CD4-positive, alpha-beta T cell treated with Interleukin-15 for 1 hour (primary cell): ENCODE results near the gene WWOX.

Source experiments
- DNase-seq: peaks from one replicate; pipeline ENCODE4 v3.0.0-alpha.2; 2020

Gene WWOX

DNA sequence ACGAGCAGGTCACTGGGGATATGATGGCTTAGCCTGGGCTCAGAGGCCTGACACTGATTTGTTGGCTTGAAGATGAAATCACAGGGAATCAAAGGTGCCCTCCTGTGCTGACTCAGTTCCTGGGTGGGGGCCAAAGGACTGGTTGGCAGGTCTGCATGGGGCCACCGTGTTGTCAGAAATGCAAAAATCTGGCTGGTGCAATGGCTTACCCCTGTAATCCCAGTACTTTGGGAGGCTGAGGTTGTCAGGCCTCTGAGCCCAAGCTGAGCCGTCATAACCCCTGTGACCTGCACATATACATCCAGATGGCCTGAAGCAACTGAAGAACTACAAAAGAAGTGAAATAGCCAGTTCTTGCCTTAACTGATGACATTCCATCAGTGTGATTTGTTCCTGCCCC is 314.2 kb downstream of the WWOX start:
- DNase-seq = no peak

DNA sequence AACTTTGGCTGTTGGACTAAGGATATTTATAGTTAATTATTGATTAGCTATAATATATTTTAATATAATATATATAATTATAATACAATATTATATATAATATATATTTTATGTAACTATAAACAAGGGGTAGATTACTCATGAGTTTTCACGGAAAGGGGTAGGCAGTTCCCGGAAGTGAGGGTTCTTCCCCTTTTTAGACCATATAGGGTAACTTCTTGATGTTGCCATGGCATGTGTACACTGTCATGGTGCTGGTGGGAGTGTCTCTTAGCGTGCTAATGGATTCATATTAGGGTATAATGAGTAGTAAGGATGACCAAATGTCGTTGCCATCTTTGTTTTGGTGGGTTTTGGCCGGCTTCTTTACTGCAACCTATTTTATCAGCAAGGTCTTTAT is 315.6 kb downstream of the WWOX start:
- no peak for DNase-seq

DNA sequence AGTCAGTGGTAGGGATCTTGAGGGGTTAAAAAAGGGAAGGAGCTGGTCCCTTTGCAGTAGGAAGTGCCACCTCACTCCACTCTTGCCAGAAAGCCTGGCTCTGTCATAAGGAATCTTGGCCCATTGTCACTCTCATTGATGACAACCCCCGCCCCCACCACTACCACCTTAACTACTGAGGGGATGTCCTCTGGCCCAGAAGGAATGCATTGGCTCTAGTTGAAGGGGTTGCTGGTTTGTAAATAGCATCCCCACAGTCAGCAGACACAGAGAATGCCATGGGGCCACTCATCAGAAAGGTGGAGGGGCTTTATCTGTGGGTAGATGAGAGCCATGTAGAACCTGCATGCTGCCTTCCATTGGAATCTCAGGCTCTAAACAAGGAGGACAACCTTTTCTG is 316.2 kb downstream of the WWOX start:
- no peak for DNase-seq

DNA sequence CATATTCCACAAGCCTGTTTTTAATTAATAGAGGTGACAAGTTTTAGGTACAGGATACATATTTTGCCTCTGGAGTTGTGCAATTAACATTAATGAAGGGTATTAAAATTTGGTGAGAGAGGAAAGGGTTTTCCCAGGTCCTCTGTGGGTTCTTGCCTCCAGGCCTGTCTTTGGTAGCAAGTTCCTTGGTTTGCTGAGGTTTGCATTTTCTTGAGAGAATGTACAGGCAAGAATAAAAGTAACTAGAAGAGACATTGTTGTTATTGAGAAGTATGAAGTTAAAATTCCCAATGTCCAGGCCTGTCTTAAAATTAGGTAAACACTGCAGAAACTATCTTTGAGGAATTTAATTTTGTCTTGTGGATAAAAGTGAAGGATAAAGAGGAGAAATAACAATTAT is 316.9 kb downstream of the WWOX start:
- DNase-seq = no peak

DNA sequence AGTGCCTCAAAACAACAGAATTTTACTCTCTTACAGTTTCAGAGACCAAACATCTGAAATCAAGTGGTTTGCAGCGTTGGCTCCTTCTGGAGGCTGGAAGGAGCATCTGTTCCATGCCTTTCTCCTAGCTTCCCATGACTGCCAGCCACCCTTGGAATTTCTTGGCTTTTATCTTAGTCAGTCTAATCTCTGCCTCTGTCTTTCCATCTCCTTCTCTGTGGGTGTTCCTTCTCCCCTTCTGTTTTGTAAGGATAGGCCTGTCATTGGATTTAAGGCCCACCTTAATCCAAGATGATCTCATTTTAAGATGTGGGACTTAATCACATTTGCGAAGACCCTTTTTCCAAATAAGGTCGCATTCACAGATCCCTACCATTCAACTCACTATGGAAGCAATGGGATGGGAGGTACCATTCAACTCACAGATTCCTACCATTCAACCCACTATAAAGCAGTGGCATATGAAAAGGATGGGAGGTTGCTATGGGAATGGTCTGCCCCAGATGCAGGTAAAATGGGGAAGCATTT is 321.8 kb downstream of the WWOX start:
- DNase-seq = no peak

DNA sequence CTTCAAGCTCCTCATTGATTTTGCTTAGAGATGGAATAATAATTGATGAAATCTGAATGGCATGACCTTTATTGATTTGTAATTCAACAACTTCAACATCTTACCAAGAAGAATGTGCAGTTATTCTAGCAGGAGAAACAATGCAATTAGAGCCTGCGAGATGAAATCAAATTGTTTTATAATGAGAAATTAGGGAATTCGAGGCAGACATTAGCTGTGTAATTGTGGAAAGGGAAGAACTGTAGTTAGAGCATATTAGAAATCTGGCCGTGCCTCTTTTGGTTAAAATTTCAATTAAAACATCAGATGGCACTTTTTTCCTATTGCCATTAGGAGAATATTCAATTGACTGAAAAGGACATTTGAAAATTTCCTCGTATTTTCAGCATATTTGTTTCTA is 325.8 kb downstream of the WWOX start:
- DNase-seq = no peak

DNA sequence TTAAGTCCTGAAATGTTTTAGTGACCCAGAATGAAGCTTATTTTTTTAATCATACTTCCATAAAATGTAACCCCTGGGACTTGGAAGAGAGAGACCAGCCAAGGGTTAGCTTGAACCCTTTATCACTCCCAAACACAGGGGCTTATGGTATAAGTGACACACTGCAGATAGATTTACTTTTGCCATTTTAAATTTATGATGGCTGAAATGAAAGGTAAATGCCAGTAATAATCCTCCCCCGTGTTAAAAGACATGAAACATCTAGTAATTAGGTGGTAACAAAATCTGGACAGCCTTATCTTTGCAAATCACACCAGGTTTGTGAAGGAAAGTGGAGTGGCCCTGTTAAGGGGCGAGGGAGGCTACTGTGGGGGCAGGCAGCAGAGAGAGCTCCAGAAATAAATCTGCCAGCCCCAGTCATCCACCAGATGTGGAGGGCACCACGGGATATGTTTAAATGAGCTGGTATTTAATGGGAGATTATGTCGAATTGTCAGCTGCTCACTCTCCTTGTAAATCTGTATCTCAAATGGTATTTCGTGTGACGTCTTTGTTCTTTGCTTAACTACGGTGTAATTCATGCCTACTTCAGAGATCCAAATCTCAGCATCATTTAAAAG is 326.5 kb downstream of the WWOX start:
- no peak for DNase-seq

DNA sequence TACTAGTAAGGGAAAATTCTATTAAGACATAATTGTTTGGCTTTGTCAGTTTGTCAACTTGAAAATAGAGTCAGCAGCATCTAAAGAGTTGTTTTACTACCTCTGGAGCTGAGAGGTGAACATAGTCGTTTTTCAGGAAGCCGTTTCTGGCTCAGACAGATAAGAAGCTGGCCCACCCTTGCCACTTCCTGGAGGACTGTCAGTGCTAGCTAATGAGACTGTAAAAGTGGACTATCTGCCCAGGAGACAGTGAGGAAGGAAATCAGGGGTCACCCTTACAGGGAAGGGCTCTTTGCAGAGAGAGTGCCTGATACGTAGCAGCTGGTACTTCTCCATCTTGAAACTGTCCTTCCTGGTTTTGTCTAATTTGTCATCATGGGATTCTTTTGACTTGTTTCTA is 328.7 kb downstream of the WWOX start:
- DNase-seq = no peak

DNA sequence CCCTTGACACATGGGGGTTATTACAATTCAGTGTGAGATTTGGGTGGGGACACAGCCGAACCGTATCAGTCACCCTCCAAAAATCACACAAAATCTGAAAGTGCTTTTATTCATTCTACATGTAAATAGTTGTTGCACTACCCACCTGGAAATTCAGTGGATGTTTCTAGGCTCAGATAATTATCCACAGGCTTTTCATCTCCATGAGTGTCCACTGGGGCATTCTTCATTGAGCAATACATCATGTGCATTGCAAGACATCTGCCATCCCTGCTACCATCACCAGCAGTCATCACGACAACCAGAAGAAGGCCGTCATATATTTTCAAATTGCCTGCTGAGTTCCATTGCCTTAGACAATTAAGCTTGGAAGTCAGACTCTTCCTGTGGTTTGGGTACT is 330.8 kb downstream of the WWOX start:
- no peak for DNase-seq

DNA sequence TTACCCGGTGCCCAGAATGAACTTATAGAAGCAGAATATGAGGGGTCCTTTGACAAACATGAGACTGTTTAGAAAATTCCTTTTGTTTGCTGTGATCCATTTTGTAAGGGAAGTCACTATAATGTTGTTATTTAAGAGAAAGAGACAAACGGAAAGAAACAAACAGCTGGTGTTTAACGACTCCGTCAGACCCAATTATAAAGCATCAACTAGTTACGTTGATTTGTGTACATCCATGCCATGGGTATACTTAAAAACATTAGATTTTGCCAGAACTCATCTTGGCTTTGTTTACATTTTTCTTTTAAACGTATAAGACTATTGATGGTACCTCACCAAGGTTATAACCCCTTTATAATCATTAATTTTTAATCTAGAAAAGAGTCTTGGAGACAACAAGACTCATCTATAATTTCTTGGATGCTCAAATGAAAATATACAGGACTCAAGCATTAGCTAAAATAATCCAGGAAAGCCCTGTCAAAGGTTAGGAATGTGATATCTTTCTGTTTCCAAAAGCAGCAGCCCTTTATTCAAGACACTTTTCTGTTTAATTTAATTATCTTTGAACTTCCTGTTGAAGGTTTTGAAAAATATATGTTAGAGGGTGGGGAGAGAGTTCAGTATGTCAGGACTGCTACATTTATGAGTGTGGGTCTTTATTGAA is 331.7 kb downstream of the WWOX start:
- no peak for DNase-seq

DNA sequence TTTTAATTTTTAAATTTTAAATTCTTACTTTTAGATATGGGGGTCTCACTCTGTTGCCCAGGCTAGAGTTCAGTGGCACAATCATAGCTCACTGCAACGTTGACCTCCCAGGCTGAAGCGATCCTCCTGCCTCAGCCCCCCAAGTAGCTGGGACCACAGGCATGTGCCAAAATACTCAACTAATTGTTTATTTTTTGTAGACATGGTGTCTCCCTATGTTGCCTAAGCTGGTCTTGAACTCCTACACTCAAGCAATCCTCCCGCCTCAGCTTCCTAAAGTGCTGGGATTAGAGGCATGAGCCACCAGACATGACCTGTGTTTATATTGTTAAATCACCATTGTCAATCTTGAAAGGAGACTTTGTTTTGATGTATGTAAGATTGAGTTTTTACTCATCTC is 332.2 kb downstream of the WWOX start:
- DNase-seq = no peak

DNA sequence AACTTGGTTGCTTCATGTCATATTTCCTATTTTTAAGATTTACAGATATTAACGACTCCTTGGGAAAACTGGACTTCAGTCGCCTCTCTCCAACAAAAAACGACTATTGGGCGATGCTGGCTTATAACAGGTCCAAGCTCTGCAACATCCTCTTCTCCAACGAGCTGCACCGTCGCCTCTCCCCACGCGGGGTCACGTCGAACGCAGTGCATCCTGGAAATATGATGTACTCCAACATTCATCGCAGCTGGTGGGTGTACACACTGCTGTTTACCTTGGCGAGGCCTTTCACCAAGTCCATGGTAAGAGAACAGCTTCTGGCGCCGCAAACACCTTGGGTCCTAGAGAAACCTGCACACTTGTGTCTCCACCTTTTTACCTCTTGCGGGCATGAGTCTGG is 333.0 kb downstream of the WWOX start:
- no peak for DNase-seq

DNA sequence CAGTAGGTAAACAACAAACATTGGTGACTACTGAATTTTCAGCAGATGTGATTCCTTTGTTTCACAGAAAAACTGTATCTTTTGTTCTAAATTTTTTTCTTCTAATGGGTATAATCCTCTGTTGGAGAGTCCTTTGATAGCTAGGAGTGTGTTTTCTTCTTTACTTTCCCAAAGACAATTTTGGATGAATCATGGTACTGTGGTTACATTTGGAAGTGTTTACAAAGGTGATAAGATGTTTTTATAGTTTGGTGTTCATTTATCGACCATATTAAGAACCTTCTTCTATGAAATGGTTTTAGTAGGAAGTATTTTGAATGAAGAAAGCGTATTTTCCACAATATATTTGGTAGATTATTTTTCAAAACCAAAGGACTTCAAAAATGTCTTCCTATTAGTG is 333.7 kb downstream of the WWOX start:
- no peak for DNase-seq

DNA sequence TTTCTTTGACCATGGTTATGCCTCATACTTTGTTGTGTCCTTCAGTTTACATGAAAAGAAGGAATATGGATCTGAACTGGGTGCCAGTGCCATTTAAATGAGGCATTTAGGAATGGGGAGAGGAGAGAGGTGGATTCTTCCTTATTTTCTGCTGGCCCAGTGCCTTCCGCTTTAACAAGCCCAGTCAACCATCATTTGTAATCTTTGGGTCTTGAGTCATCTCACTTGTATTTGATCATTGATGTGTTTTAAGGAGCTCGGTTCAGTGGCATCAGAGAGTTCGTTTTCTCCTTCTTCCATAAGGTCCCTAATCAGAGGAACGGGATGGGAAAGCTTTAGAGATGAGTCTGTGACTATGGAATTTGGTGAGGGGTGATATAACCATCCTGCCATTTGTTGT is 334.9 kb downstream of the WWOX start:
- no peak for DNase-seq

DNA sequence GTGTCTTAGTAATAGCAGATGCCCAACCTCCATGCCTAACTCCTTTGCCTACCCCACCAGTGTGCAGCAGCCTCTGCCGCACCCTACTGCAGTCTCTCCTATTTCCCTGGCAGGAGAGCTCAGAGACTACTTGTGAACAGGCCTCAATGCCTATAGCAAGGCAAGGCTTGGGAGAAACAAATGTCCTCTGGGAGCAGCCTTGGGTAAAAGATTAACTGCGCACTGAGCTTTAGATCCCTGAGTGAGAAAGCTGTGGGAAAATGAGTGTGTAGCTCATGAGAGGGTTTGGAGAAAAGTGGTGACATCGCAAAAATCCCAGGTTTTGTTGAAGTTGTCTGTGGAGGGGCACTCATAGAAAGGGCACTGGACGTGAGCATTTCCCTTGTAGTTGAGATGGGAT is 335.8 kb downstream of the WWOX start:
- DNase-seq = no peak

DNA sequence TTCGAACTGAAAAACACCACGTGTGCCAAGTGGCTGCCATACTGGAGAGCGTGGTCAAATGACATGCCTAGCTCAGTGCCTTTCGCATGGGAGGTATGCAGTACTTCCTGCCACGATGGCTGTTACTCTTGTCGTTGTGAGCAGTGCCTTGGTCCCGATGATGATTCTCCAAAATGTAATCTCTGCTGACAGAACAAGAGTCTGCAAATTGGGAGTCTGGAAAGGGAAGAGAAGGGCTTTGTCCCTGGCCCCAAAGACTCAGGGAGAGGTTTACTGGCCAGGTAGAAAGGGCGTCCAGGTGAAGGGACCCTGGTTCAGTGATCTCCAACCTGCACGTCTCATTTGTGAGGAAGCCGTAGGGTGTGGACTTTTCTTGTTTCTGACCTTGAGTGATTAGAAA is 336.6 kb downstream of the WWOX start:
- no peak for DNase-seq

DNA sequence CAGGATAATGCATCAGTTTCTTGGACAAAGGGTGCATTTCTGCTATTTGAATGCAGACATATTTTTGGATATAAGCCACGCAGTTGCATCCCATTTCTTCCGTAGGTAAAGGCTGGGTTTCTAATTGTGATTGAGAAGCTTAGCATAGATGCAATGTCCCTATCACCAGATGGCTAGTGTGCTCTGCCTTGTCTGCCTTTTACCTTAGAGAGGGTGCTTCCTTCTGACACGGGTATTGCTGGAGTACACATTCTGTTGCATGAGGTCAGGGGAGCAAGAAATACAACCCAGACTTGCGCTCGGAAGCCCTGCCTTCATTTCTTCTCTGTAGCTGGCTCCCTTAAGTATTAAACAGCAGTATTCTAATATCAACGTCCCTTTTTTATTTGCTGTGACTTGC is 337.4 kb downstream of the WWOX start:
- DNase-seq = no peak

DNA sequence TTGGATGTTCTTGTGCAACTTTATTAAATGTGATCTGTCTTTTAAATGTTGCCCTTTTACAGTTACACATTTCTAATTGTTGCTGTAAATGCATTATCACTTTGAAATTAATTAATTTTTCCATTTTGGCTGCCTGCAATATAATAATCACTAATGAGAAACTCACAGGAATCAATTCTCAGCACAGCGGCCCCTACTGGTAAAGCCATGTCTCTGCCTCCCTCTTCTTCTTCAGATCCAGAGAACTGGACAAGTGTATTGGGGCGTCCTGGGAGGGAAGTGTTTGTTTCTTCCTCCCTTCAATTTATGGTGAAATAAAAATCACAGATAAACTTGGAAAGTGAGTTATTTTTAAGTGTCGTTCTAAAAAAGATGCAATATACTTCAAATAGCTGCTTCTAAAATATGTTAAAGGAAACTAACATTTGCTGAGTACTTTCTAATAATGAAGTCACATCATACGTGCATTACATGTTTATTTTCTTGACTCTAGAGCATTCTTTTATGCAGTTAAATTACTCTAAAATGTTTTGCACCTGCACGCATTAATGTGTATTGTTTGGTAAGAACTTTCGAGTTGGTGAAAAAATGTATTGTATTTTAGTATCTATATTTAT is 338.0 kb downstream of the WWOX start:
- no peak for DNase-seq

DNA sequence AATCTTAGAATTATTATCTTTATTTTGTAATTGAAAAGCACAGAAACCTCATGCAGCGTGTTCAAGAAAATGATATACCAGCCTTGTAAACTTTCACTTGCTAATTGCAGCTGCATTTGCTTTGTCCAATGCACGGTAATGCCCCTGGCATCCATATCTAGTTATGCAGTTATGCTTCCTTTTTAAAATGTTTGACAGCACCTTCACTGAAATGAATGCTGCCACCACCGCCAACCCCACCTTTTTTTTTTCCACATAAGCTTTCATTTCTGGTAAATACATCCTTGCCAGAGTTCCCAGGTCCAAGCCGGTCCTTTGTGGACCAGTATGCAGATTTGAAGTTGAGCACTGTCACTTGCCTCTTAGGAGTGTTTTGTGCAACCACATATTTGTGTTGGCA is 338.8 kb downstream of the WWOX start:
- DNase-seq = no peak

DNA sequence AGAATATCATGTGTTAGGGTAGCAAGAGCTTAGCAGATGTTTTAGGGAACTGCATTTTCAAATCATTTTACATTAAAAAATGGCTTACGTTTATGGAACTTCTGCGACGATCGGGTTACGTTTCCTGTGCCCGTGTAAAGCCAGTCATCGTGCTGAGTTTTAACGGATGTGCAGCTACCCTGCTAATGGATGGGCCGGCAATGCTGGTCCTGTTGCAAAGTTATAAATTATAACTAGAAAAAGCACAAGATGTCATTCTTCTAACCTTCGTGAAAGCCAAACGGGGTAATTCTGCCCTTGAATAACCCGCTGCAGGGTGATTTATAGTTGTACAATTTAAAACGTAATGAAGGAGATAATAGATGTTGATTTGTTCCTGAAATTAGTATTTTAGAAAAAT is 339.2 kb downstream of the WWOX start:
- no peak for DNase-seq

DNA sequence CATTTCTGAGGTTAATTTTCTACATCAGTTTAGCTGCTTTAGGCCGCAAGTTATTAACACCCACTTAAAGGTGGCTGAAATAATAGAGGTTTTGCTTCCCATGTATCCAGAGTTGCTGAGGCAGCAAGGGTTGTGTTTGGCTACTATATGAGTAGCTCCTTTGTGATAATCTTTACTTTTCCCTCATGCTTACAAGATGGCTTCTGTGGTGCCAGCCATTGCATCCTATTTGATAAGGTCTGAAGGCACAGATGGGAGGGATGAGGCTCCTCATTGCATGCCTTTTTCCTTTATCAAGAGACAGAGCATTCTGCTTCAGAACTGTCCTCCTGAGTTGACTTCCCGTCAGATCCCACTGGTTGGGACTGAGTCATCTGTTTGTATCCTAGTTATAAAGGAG is 340.2 kb downstream of the WWOX start:
- no peak for DNase-seq

DNA sequence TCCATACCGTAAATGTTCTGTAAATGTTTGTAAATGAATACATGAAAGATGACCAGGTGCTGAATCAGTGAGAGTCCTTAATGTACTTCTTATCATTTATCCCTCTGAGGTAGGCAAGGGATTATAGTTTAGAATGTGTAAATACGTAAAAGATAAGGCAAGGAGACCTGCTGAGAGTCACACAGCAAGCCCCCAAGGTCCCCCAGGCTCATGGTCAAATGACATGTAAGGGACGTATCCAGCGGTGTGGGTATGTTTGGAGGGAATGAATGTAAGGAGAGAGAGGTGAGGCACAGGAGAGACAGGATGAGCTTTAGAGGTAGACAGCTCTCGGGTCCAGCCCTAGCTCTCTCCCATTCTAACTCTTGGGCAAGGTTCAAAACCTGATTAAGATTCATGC is 341.8 kb downstream of the WWOX start:
- DNase-seq = no peak

DNA sequence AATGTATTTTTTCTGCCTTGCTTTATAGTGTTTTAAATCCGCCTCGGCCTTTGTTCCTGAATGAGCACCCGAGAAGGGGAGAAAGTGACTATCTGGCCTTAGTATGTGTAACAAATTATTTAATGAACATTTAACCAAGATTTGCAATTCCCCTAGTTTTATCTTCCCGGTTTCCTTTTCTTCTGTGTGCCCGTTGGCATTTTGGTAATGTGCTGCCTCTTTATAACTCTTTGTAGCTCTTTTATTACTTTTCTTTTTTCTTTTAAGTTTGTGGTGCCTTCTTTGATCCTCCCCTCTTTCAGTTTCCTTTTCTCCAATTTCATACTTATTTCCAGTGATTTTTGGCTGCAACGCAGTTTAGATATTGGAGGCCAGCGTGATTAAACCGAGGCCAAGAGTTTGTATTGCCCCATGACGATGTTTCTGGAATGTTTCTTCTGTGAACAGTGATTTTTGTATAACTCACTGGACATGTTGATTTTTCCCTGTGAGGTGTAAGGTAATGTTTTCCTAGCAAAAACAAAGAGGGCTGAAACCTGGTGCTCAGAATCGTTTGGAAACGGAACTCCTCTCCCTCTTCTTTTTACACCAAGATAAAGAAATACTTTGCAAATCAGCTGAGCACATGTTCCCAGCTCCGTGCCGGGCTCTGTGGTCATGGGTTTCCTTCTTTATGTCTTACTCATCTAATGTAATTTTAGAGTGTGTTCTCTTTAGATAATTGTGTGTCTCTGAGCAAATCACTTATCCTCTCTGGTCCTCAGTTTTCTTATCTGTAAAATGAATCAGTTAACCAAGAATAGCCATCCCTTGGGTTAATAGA is 344.3 kb downstream of the WWOX start:
- DNase-seq = no peak

DNA sequence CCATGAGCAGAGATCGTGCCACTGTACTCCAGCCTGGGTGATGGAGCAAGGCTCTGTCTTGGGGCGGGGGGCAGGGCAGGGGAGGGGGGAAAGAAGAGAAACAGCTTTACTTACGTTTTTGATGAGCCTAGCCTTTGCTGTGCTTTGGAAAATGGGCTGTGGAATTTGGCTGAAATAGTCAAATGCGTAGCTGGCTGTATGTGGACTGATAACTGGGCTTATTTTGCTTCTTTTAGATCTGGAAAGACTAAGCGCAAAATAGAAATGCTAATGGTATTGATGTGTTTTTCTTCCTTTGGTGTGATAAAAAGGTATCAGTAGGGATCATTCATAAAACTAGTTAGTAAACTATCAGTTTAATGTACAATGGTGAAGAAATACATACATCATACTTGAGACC is 346.4 kb downstream of the WWOX start:
- DNase-seq = no peak
